ENCODE results near the gene SMYD3. TPM values are rescaled to one million over a fixed set of nuclear protein-coding genes. Genes with fewer than 3 reads are reported as not detected.

SMYD3 gene
- total RNA-seq, 4 donors from 2014 or later: 10.5 to 36.4 (median 22.5) TPM

GRCh38 chr1:246275036-246275435 lies 232.0 kb downstream of the SMYD3 start:
- no peak overlapping the region for H3K4me3 ChIP-seq
- no peaks in the 10 kb centered on the region for H3K27me3 ChIP-seq
- DNase-seq: no peak
- no peaks in the 10 kb centered on the region for H3K4me1 ChIP-seq
- intact Hi-C loops (cut with DNase I; ENCODE audit: low total_unique reads): no loop called here
- no peaks in the 10 kb centered on the region for H3K9me3 ChIP-seq
- H3K27ac ChIP-seq: no peak overlapping the region
- H3K36me3 ChIP-seq: no peaks in the 10 kb centered on the region
- TF ChIP-seq POLR2A (IDR thresholded peaks at IDR 0.05): no peak
- no peak for TF ChIP-seq CTCF (IDR thresholded peaks at IDR 0.05)

DNA sequence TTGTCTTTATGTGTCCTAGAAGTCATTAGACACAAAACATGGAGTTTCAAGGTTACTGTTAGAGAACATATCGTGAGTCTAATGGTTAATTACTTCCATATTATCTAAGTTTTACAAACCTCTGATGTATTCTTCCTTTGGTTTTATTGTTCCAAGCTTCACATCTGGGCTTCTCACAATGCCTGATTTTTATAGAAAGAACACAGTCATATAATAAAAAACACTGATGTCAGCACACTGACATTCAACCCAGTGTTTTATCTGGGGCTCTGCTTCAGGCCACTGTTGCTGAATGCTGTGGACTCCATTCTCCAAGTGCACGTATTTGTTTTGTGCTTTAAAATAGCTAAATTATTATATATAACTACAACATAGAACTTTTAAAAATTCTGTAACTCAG lies 232.9 kb downstream of the SMYD3 start:
- H3K36me3 ChIP-seq: no peaks in the 10 kb centered on the region
- no peak overlapping the region for H3K27ac ChIP-seq
- TF ChIP-seq POLR2A (IDR thresholded peaks at IDR 0.05) (no peak), CTCF (IDR thresholded peaks at IDR 0.05) (no peak)
- no peak for DNase-seq
- no peaks in the 10 kb centered on the region for H3K27me3 ChIP-seq
- no peak overlapping the region for H3K4me3 ChIP-seq
- H3K9me3 ChIP-seq: no peaks in the 10 kb centered on the region
- intact Hi-C loops (cut with DNase I; ENCODE audit: low total_unique reads): no loop called here
- H3K4me1 ChIP-seq: no peaks in the 10 kb centered on the region

DNA sequence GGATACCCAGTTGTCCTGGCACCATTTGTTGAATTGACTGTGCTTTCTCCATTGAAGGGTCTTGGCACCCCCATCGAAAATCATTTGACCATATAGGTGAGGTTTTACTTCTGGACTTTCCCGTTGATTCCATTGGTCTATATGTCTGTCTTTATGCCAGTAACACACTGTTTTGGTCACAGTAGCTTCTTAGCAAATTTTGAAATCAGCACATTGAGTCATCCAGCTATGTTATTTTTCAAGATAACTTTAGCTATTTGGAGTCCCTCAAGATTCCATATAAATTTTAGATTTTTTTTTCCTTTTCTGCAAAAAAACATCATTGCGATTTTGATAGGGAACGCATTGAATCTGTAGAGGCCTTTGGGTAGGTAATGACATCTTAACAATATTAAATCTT lies 235.6 kb downstream of the SMYD3 start:
- DNase-seq: no peak
- Histone ChIP-seq H3K4me1 (no peaks in the 10 kb centered on the region), H3K27ac (no peak overlapping the region), H3K9me3 (no peaks in the 10 kb centered on the region), H3K4me3 (no peak overlapping the region), H3K27me3 (no peaks in the 10 kb centered on the region), H3K36me3 (no peaks in the 10 kb centered on the region)
- intact Hi-C loops (cut with DNase I; ENCODE audit: low total_unique reads): no loop called here
- no peak for TF ChIP-seq POLR2A (IDR thresholded peaks at IDR 0.05)
- no peak for TF ChIP-seq CTCF (IDR thresholded peaks at IDR 0.05)

DNA sequence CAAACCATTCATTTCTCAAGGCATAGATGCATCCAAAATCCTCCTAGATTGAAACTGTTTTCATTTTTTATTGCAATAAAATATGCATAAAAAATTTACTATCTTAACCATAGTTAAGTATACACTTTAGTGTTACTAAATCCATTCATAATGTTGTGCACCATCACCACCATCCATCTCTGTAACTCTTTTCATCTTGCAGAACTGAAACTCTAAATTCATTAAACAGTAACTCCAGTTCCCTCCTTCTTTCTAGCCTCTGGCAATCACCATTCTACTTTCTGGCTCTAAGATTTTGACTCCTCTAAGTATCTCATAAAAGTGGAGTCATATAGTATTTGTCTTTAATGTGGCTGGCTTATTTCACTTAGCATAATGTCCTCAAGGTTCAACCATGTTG lies 236.8 kb downstream of the SMYD3 start:
- Histone ChIP-seq H3K4me3 (no peak overlapping the region), H3K27ac (no peak overlapping the region), H3K4me1 (no peaks in the 10 kb centered on the region), H3K36me3 (no peaks in the 10 kb centered on the region), H3K9me3 (no peaks in the 10 kb centered on the region), H3K27me3 (no peaks in the 10 kb centered on the region)
- TF ChIP-seq CTCF (IDR thresholded peaks at IDR 0.05) (no peak), POLR2A (IDR thresholded peaks at IDR 0.05) (no peak)
- intact Hi-C loops (cut with DNase I; ENCODE audit: low total_unique reads): no loop called here
- no peak for DNase-seq

DNA sequence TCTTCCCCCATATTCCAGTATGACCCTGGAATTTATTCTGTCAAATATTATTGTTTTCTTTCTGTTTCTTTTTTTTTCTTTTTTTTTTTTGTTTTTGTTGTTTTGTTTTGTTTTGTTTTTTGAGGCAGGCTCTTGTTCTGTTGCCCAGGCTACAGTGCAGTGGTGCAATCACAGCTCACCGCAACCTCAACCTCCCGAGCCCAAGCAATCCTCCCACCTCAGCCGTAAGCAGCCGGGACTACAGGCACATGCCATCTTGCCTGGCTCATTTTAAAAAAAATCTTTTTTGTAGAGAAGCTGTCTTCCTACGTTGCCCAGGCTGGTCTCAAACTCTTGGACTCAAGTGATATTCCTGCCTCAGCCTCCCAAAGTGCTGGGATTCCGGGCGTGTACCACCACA lies 237.6 kb downstream of the SMYD3 start:
- Histone ChIP-seq H3K9me3 (no peaks in the 10 kb centered on the region), H3K27ac (no peak overlapping the region), H3K4me1 (no peaks in the 10 kb centered on the region), H3K4me3 (no peak overlapping the region), H3K27me3 (no peaks in the 10 kb centered on the region), H3K36me3 (no peaks in the 10 kb centered on the region)
- no peak for TF ChIP-seq POLR2A (IDR thresholded peaks at IDR 0.05)
- DNase-seq: no peak
- intact Hi-C loops (cut with DNase I; ENCODE audit: low total_unique reads): no loop called here

DNA sequence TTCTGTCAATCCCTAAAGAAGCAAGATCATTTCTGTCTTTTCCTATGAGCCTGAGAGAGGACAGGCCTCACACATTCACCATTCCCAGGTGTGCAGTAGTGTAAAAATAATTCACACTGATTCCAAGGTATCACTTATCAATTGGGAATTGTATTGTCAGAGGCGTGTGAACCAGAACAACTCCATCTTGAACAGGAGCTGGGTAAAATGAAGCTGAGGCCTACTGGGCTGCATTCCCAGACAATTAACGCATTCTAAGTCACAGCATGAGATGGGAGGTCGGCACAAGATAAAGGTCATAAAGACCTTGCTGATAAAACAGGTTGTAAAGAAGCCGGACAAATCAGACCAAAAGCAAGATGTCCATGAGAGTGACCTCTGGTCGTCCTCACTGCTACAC lies 239.2 kb downstream of the SMYD3 start:
- Histone ChIP-seq H3K27ac (no peak overlapping the region), H3K4me3 (no peak overlapping the region), H3K36me3 (no peaks in the 10 kb centered on the region), H3K9me3 (no peaks in the 10 kb centered on the region), H3K27me3 (no peaks in the 10 kb centered on the region), H3K4me1 (no peaks in the 10 kb centered on the region)
- intact Hi-C loops (cut with DNase I; ENCODE audit: low total_unique reads): no loop called here
- no peak for DNase-seq
- TF ChIP-seq POLR2A (IDR thresholded peaks at IDR 0.05) (no peak), CTCF (IDR thresholded peaks at IDR 0.05) (no peak)
